HEK293T (cell line): ENCODE results near the gene EHBP1.

Source experiments
- FOXM1 ChIP-seq: fragments of 450-650 bp; IDR thresholded peaks from 2 replicates; pipeline ENCODE4 v1.6.1; 2017; ENCODE audit warnings: mild to moderate bottlenecking, borderline replicate concordance
- SP1 ChIP-seq: fragments of 450-650 bp; IDR thresholded peaks from 2 replicates; pipeline ENCODE4 v1.6.1; 2017
- TARDBP ChIP-seq: fragments of 450-650 bp; IDR thresholded peaks from 2 replicates; pipeline ENCODE4 v1.6.1; 2016

DNA sequence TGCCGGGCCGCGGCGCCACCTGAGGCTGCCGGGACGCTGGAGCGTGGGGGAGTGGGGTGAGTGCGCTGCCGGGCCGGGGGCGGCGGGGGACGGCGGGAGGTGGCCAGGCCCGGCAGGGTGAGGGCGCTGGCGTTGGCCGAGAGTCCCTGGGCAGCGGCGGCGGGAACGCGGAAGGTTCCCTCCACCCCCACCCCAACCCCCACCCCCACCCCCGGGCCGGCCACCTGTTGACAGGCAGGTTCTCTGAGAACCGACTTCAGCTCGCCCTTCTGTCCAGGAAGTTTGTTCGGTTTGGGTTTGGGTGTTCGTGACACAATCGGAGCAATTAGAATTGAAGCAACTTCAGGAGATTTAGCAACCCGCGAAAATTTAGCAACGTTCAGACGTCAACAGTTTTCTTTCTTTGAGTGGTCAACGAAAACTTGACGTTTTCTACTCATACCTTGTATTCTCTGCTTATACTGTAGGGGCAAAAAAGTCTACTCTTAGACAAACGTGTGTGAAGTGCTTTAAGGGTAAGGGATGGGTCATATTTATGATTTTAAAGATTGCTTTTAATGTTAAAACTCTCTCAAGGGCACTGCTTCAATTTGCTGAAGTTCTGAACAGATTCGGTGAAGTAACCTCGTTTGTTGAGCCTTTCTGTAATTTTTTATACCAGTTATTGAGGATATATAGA, 354.4 kb downstream of the EHBP1 start:
- TF ChIP-seq SP1 (no peak), TARDBP (no peak), FOXM1 (no peak)
